ENCODE measurements around the gene HDAC4. TPM values are rescaled to one million over a fixed set of nuclear protein-coding genes. Genes with fewer than 3 reads are reported as not detected.

HDAC4 gene
- total RNA-seq, 4 donors from 2014 or later, result 68.0 to 123 (median 86.5) TPM

DNA sequence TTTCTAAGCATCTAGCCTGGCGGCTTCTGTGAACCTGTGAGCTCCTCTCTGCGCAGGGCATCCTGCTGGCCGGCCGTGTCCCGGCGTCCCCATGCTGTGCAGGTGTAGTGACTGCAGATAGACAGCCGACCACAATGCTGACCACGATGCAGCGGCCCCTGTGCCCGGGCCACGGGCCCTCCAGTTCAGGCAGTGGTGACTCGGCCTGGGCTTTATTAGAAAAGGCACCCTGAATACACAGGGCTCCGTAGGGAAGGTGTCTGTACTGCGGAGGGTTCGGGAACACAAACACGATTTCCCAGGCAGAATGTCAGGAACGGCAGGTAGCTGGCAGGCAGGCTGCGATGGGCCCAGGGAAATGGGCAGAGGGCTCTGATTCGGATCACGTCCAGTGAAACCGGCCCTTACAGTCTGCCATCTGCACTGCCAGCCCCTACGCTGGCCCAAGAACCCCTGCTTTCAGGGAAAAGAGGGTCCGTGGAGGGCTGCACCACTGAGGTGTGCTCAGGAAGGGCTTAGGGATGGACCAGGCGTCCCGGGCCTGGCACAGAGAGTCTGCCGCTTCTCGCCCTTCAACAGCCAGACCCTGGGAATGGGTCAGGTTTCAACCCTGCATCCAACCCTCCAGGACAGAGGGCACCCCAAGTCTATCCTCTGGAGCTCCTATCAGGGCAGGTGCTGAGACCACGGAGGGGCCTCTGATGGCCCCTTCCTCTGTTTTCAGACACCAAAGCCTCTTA, 196.5 kb downstream of the HDAC4 start:
- 84 to 86% methylated on average over 26 to 28 of the region's 28 CpGs for WGBS, 2 donors
- Histone ChIP-seq H3K4me3 (no peak overlapping the region), H3K9me3 (no peaks in the 10 kb centered on the region), H3K27me3 (no peaks in the 10 kb centered on the region), H3K27ac (peak overlapping the region; percentile 1 to 94 (median 52)), H3K36me3 (no peaks in the 10 kb centered on the region), H3K4me1 (peaks cover 0 to 54% (median 7%) of the 10 kb centered on the region in 4 donors)
- TF ChIP-seq EP300 (IDR thresholded peaks at IDR 0.05), result no peak
- TF ChIP-seq, protein P1, sequence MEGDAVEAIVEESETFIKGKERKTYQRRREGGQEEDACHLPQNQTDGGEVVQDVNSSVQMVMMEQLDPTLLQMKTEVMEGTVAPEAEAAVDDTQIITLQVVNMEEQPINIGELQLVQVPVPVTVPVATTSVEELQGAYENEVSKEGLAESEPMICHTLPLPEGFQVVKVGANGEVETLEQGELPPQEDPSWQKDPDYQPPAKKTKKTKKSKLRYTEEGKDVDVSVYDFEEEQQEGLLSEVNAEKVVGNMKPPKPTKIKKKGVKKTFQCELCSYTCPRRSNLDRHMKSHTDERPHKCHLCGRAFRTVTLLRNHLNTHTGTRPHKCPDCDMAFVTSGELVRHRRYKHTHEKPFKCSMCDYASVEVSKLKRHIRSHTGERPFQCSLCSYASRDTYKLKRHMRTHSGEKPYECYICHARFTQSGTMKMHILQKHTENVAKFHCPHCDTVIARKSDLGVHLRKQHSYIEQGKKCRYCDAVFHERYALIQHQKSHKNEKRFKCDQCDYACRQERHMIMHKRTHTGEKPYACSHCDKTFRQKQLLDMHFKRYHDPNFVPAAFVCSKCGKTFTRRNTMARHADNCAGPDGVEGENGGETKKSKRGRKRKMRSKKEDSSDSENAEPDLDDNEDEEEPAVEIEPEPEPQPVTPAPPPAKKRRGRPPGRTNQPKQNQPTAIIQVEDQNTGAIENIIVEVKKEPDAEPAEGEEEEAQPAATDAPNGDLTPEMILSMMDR (IDR thresholded peaks at IDR 0.05), result no peak
- TF ChIP-seq POLR2A (IDR thresholded peaks at IDR 0.05), result no peak
- DNase-seq (ENCODE audit: low spot score in 2 of 2), result no peak

DNA sequence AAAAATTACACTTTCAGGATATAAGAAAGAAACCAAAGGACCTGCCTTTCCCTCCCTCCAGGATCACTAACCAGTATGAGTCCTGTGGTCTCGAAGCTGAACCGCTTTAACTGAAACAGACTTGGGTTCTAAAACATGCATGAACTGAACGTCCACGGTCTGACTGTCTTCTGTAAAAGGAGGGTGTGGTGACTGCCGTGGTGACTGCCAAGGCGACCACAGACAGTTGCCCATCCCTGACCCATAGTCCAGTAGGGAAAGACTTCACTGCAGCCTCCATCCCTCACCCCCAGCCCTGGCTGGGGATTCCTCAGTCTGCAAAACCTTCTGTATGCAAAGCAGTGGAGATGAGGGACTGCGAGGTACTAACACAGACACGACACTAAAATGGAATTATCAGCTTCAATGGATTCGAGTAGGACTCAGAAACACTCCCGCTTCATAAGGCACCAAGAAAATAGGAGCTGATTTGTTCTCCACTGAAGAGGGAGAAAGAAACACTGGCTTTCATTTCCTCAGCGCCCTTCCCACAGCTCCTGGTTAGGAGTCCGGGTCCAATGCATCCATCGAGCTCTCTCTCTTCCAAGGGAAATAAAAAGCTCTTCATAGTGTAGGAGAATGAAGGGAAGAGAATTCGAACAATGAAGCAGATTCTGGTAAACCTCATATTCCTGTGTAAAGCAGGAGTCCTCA, 197.2 kb downstream of the HDAC4 start:
- H3K27ac ChIP-seq, result peak overlapping the region; percentile 1 to 94 (median 52)

DNA sequence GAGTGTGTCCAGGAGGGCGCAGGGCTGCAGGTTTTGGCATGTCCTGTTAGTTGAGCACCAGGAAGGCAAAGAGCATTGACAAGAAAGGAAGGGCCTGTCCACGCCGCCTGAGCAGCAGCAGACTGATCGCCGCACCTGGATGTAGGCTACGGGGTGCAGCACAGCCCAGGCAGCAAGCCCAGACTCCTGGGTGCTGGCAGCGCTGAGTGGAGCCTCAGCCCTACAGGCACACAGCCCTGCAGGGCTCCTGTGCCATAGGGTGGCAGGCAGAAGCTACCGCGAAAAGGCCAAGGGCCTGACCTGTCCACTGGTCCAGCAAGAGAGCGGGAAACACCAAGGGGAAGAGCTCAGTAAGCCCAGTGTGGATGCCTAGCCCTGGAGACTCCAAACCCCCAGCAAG, 198.0 kb downstream of the HDAC4 start:
- DNase-seq (ENCODE audit: low spot score in 2 of 2), result no peak
- no peaks in the 10 kb centered on the region for H3K9me3 ChIP-seq
- peaks cover 0 to 5% (median 0%) of the 10 kb centered on the region in 3 donors for H3K36me3 ChIP-seq
- TF ChIP-seq, protein P1 (IDR thresholded peaks at IDR 0.05), result no peak
- TF ChIP-seq EP300 (IDR thresholded peaks at IDR 0.05), result no peak
- TF ChIP-seq POLR2A (IDR thresholded peaks at IDR 0.05), result no peak
- 93 to 95% methylated on average over 9 to 10 of the region's 10 CpGs for WGBS, 2 donors
- peaks cover 0 to 64% (median 10%) of the 10 kb centered on the region in 4 donors for H3K4me1 ChIP-seq
- no peaks in the 10 kb centered on the region for H3K27me3 ChIP-seq
- H3K27ac ChIP-seq, result peak overlapping the region in 2 of 4 donors; percentile 75 to 94
- no peak overlapping the region for H3K4me3 ChIP-seq

More for the DNA sequence above, 197.2 kb downstream of the HDAC4 start:
- Histone ChIP-seq H3K27me3 (no peaks in the 10 kb centered on the region), H3K4me3 (no peak overlapping the region), H3K4me1 (peaks cover 0 to 58% (median 10%) of the 10 kb centered on the region in 4 donors), H3K9me3 (no peaks in the 10 kb centered on the region), H3K36me3 (no peaks in the 10 kb centered on the region)
- TF ChIP-seq, protein P1 (IDR thresholded peaks at IDR 0.05), result no peak
- TF ChIP-seq EP300 (IDR thresholded peaks at IDR 0.05), result no peak
- TF ChIP-seq POLR2A (IDR thresholded peaks at IDR 0.05), result no peak
- DNase-seq (ENCODE audit: low spot score in 2 of 2), result no peak
- 51 to 65% methylated on average over 14 of the region's 14 CpGs for WGBS, 2 donors

DNA sequence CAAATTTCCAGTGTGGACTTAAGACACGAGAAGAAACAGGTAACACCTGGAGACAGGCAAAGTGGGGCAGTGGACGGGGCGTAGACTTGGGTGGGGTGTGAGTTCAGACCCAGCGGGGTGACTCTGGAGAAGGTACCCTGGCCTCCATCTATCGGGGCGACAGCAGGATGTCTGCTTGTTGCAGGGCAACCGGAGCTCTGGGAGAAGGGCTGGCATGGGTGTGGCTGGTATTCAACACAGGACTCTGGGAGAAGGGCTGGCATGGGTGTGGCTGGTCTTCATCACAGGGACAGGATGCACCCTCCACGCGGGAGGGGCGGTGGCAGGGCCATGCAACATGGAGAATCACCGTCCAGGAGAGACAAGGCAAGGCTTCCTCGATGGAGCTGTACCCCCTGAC, 198.5 kb downstream of the HDAC4 start:
- Histone ChIP-seq H3K9me3 (no peaks in the 10 kb centered on the region), H3K36me3 (peaks cover 0 to 5% (median 0%) of the 10 kb centered on the region in 3 donors), H3K27ac (peak overlapping the region in 2 of 4 donors; percentile 43 to 94), H3K4me3 (no peak overlapping the region), H3K27me3 (no peaks in the 10 kb centered on the region), H3K4me1 (peaks cover 0 to 64% (median 10%) of the 10 kb centered on the region in 4 donors)
- 88 to 93% methylated on average over 12 of the region's 12 CpGs for WGBS, 2 donors
- TF ChIP-seq EP300 (IDR thresholded peaks at IDR 0.05) (no peak), POLR2A (IDR thresholded peaks at IDR 0.05) (no peak)
- TF ChIP-seq, protein P1 (IDR thresholded peaks at IDR 0.05), result no peak
- no peak for DNase-seq (ENCODE audit: low spot score in 2 of 2)

DNA sequence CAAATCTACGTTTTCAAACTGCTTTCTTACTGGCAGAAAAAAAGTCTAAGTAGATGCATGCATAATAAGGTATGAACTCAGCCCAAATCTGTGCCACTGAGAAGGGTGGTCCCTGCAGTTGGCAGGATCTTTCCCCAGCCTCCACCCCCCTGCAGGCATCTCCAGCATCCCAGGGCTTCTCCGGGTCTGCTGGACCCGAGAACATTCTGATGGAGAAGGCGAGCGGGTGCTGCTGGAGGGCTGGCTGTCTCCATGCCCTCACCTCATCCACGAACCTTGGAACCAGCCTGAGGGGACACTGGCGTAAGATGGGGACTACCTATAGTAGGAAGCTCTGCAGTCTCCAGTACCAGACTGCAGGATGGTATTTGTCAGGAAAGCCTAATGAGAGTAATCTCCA, 198.9 kb downstream of the HDAC4 start:
- Histone ChIP-seq H3K36me3 (peaks cover 0 to 5% (median 0%) of the 10 kb centered on the region in 3 donors), H3K27ac (peak overlapping the region in 2 of 4 donors; percentile 69 to 94), H3K4me3 (no peak overlapping the region), H3K9me3 (no peaks in the 10 kb centered on the region), H3K27me3 (no peaks in the 10 kb centered on the region), H3K4me1 (peaks cover 0 to 65% (median 10%) of the 10 kb centered on the region in 4 donors)
- TF ChIP-seq POLR2A (IDR thresholded peaks at IDR 0.05) (no peak), EP300 (IDR thresholded peaks at IDR 0.05) (no peak)
- TF ChIP-seq, protein P1 (IDR thresholded peaks at IDR 0.05), result no peak
- DNase-seq (ENCODE audit: low spot score in 2 of 2), result no peak
- 77 to 82% methylated on average over 7 of the region's 7 CpGs for WGBS, 2 donors

Data from tibial nerve (tissue), 4 donors.